ENCODE data around the gene DPP10.

The DPP10 gene

GRCh38 chr2:114717049-114717448, 274.6 kb downstream of the DPP10 start:
- H3K27ac ChIP-seq, result no peak overlapping the region

GRCh38 chr2:114724454-114724853, 282.0 kb downstream of the DPP10 start:
- TF ChIP-seq CTCF (IDR thresholded peaks at IDR 0.05), result no peak
- TF ChIP-seq ZFX (IDR thresholded peaks at IDR 0.05; ENCODE audit: borderline replicate concordance), result no peak
- H3K27ac ChIP-seq, result no peak overlapping the region

More at GRCh38 chr2:114717049-114717448, 274.6 kb downstream of the DPP10 start:
- TF ChIP-seq ZFX (IDR thresholded peaks at IDR 0.05; ENCODE audit: borderline replicate concordance) (no peak), CTCF (IDR thresholded peaks at IDR 0.05) (no peak)

GRCh38 chr2:114727012-114727411, 284.6 kb downstream of the DPP10 start:
- no peak for TF ChIP-seq CTCF (IDR thresholded peaks at IDR 0.05)
- TF ChIP-seq ZFX (IDR thresholded peaks at IDR 0.05; ENCODE audit: borderline replicate concordance), result no peak
- no peak overlapping the region for H3K27ac ChIP-seq

- no peak overlapping the region for H3K27ac ChIP-seq
- no peak for TF ChIP-seq CTCF (IDR thresholded peaks at IDR 0.05)
- no peak for TF ChIP-seq ZFX (IDR thresholded peaks at IDR 0.05; ENCODE audit: borderline replicate concordance)
Measured at GRCh38 chr2:114728372-114728771, 285.9 kb downstream of the DPP10 start.

- TF ChIP-seq CTCF (IDR thresholded peaks at IDR 0.05) (peak; percentile 59), ZFX (IDR thresholded peaks at IDR 0.05; ENCODE audit: borderline replicate concordance) (no peak)
- H3K27ac ChIP-seq, result no peak overlapping the region
Measured at GRCh38 chr2:114729026-114729425, 286.6 kb downstream of the DPP10 start.

- H3K27ac ChIP-seq, result no peak overlapping the region
- TF ChIP-seq ZFX (IDR thresholded peaks at IDR 0.05; ENCODE audit: borderline replicate concordance), result no peak
- no peak for TF ChIP-seq CTCF (IDR thresholded peaks at IDR 0.05)
Measured at GRCh38 chr2:114735126-114735525, 292.7 kb downstream of the DPP10 start.

GRCh38 chr2:114742245-114742644, 299.8 kb downstream of the DPP10 start:
- TF ChIP-seq CTCF (IDR thresholded peaks at IDR 0.05) (no peak), ZFX (IDR thresholded peaks at IDR 0.05; ENCODE audit: borderline replicate concordance) (no peak)
- no peak overlapping the region for H3K27ac ChIP-seq

Measured in 22Rv1 (cell line).